ENCODE results near the gene FAM241B.

FAM241B gene

GRCh38 chr10:69618746-69619145 is 11.3 kb upstream of the FAM241B start:
- H3K27me3 ChIP-seq (ENCODE audit: control insufficient read depth, insufficient read depth, low read length), result no peaks in the 10 kb centered on the region
- no peak overlapping the region for H3K4me3 ChIP-seq (ENCODE audit: low read depth, low read length)
- H3K79me2 ChIP-seq, result no peaks in the 10 kb centered on the region
- no peak overlapping the region for H3K4me2 ChIP-seq (ENCODE audit: low read length)
- no peaks in the 10 kb centered on the region for H3K4me1 ChIP-seq
- no peak overlapping the region for H3K27ac ChIP-seq
- no peak overlapping the region for H2AFZ ChIP-seq
- no peak overlapping the region for H3K9ac ChIP-seq
- no peaks in the 10 kb centered on the region for H3K9me3 ChIP-seq (ENCODE audit: control insufficient read depth, low read length)
- no peaks in the 10 kb centered on the region for H3K36me3 ChIP-seq (ENCODE audit: control insufficient read depth, insufficient read depth, low read length)
- TF ChIP-seq CTCF (IDR thresholded peaks at IDR 0.05), result no peak

- Histone ChIP-seq H3K9me3 (ENCODE audit: control insufficient read depth, low read length) (no peaks in the 10 kb centered on the region), H3K4me1 (no peaks in the 10 kb centered on the region), H3K4me3 (ENCODE audit: low read depth, low read length) (no peak overlapping the region), H2AFZ (no peak overlapping the region), H3K27me3 (ENCODE audit: control insufficient read depth, insufficient read depth, low read length) (no peaks in the 10 kb centered on the region), H3K36me3 (ENCODE audit: control insufficient read depth, insufficient read depth, low read length) (no peaks in the 10 kb centered on the region), H3K79me2 (no peaks in the 10 kb centered on the region), H3K27ac (no peak overlapping the region), H3K4me2 (ENCODE audit: low read length) (no peak overlapping the region), H3K9ac (no peak overlapping the region)
- no peak for TF ChIP-seq CTCF (IDR thresholded peaks at IDR 0.05)
Observed at GRCh38 chr10:69619626-69620025, 10.4 kb upstream of the FAM241B start.

GRCh38 chr10:69620625-69621024 is 9.4 kb upstream of the FAM241B start:
- H3K4me1 ChIP-seq, result no peaks in the 10 kb centered on the region
- H2AFZ ChIP-seq, result no peak overlapping the region
- H3K9ac ChIP-seq, result no peak overlapping the region
- no peak overlapping the region for H3K4me3 ChIP-seq (ENCODE audit: low read depth, low read length)
- no peaks in the 10 kb centered on the region for H3K36me3 ChIP-seq (ENCODE audit: control insufficient read depth, insufficient read depth, low read length)
- H3K9me3 ChIP-seq (ENCODE audit: control insufficient read depth, low read length), result no peaks in the 10 kb centered on the region
- no peaks in the 10 kb centered on the region for H3K27me3 ChIP-seq (ENCODE audit: control insufficient read depth, insufficient read depth, low read length)
- TF ChIP-seq CTCF (IDR thresholded peaks at IDR 0.05), result no peak
- H3K27ac ChIP-seq, result no peak overlapping the region
- H3K4me2 ChIP-seq (ENCODE audit: low read length), result no peak overlapping the region
- no peaks in the 10 kb centered on the region for H3K79me2 ChIP-seq

- H3K79me2 ChIP-seq, result no peaks in the 10 kb centered on the region
- no peak overlapping the region for H3K4me2 ChIP-seq (ENCODE audit: low read length)
- no peaks in the 10 kb centered on the region for H3K9me3 ChIP-seq (ENCODE audit: control insufficient read depth, low read length)
- no peak overlapping the region for H3K9ac ChIP-seq
- no peak overlapping the region for H3K27ac ChIP-seq
- H2AFZ ChIP-seq, result no peak overlapping the region
- no peaks in the 10 kb centered on the region for H3K36me3 ChIP-seq (ENCODE audit: control insufficient read depth, insufficient read depth, low read length)
- no peak for TF ChIP-seq CTCF (IDR thresholded peaks at IDR 0.05)
- H3K4me3 ChIP-seq (ENCODE audit: low read depth, low read length), result no peak overlapping the region
- no peaks in the 10 kb centered on the region for H3K27me3 ChIP-seq (ENCODE audit: control insufficient read depth, insufficient read depth, low read length)
- H3K4me1 ChIP-seq, result peaks cover 2% of the 10 kb centered on the region
Observed at GRCh38 chr10:69624245-69624786, 5.7 kb upstream of the FAM241B start.

GRCh38 chr10:69626826-69627225 is 3.2 kb upstream of the FAM241B start:
- no peaks in the 10 kb centered on the region for H3K79me2 ChIP-seq
- H3K27me3 ChIP-seq (ENCODE audit: control insufficient read depth, insufficient read depth, low read length), result no peaks in the 10 kb centered on the region
- no peaks in the 10 kb centered on the region for H3K9me3 ChIP-seq (ENCODE audit: control insufficient read depth, low read length)
- H3K4me2 ChIP-seq (ENCODE audit: low read length), result no peak overlapping the region
- peaks cover 7% of the 10 kb centered on the region for H3K4me1 ChIP-seq
- H2AFZ ChIP-seq, result no peak overlapping the region
- no peak overlapping the region for H3K4me3 ChIP-seq (ENCODE audit: low read depth, low read length)
- TF ChIP-seq CTCF (IDR thresholded peaks at IDR 0.05), result no peak
- no peaks in the 10 kb centered on the region for H3K36me3 ChIP-seq (ENCODE audit: control insufficient read depth, insufficient read depth, low read length)
- H3K9ac ChIP-seq, result no peak overlapping the region
- H3K27ac ChIP-seq, result no peak overlapping the region
